HCT116 (cell line): ENCODE results near the gene VGF.
"Not testable (repeated sequence)": the region's sequence is repeated elsewhere in the genome, so short reads cannot be mapped to it uniquely, and the experiment has no call there.

ENCODE experiments used
- CTCF ChIP-seq, 3 experiments: fragments of 200-600 bp in 1 of 3; sonication (generic) in 1 of 3; IDR thresholded peaks in 2 of 3; conservative IDR thresholded peaks in 1 of 3; 2 replicates each; pipeline ENCODE4 v1.5.1; 2012 to 2017; ENCODE audit warnings: low read depth in 2 of 3, low read length in 2 of 3, antibody characterized with exemption in 1 of 3, borderline replicate concordance in 1 of 3, control low read depth in 1 of 3, mild to moderate bottlenecking in 1 of 3, mixed read lengths in 1 of 3, mixed run types in 1 of 3, moderate library complexity in 1 of 3; ENCODE audit not compliant: insufficient read depth in 1 of 3
- EZH2phosphoT487 ChIP-seq: fragments of 200-600 bp; IDR thresholded peaks from 2 replicates; pipeline ENCODE4 v1.6.1; 2018; ENCODE audit warnings: antibody characterized with exemption, borderline replicate concordance

GRCh38 chr7:101121631-101121990, 43.8 kb downstream of the VGF start:
- not testable (repeated sequence) for TF ChIP-seq CTCF (IDR thresholded peaks at IDR 0.05 in 2 of 3, conservative IDR thresholded peaks at IDR 0.05 in 1 of 3; ENCODE audit: borderline replicate concordance in 1 of 3, insufficient read depth in 1 of 3, low read depth in 2 of 3, low read length in 2 of 3); EZH2phosphoT487
